GM12878 (cell line): Measurements from ENCODE around the gene DCTN4.

Source experiments
- EZH2 ChIP-seq: IDR thresholded peaks from 2 replicates; pipeline ENCODE4 v1.6.1; 2012; ENCODE audit warnings: low read depth, mild to moderate bottlenecking, control low read depth, inconsistent platforms, low read length, borderline replicate concordance; ENCODE audit not compliant: control insufficient read depth
- GABPA ChIP-seq: IDR thresholded peaks from 2 replicates; pipeline ENCODE4 v1.6.1; 2014; ENCODE audit warnings: antibody characterized with exemption, low read depth, mild to moderate bottlenecking, inconsistent platforms
- POLR2A ChIP-seq: IDR thresholded peaks from 2 replicates; pipeline ENCODE4 v1.6.1; 2011; ENCODE audit warnings: low read depth, mild to moderate bottlenecking, low read length
- RFX5 ChIP-seq: IDR thresholded peaks from 2 replicates; pipeline ENCODE4 v1.6.1; 2011; ENCODE audit warnings: low read depth, low read length, improper control_type of control experiment
- TF ChIP-seq, protein P1 (sequence below), 3 experiments: IDR thresholded peaks in 2 of 3; conservative IDR thresholded peaks in 1 of 3; 2 replicates each; pipeline ENCODE4 v1.5.1; 2011; ENCODE audit warnings: low read depth in 3 of 3, low read length in 3 of 3, mild to moderate bottlenecking in 3 of 3, control low read depth in 2 of 3, moderate library complexity in 2 of 3, inconsistent platforms in 1 of 3, mixed read lengths in 1 of 3; ENCODE audit not compliant: control insufficient read depth in 2 of 3, insufficient read depth in 1 of 3; ENCODE audit errors: extremely low read depth in 1 of 3

DNA sequence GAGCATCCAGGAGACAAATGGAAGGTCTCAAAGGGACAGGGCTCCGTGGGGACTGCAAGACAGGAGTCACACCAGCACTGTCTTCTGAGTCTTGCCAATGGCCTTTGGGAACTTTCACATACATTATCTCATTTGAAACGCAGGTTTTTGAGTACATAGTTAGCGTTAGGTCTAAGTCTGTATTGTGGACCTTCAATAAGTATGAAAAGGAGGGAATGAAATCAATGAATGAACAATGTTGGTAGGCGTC is 442 bp upstream of the DCTN4 start:
- TF ChIP-seq, protein P1, sequence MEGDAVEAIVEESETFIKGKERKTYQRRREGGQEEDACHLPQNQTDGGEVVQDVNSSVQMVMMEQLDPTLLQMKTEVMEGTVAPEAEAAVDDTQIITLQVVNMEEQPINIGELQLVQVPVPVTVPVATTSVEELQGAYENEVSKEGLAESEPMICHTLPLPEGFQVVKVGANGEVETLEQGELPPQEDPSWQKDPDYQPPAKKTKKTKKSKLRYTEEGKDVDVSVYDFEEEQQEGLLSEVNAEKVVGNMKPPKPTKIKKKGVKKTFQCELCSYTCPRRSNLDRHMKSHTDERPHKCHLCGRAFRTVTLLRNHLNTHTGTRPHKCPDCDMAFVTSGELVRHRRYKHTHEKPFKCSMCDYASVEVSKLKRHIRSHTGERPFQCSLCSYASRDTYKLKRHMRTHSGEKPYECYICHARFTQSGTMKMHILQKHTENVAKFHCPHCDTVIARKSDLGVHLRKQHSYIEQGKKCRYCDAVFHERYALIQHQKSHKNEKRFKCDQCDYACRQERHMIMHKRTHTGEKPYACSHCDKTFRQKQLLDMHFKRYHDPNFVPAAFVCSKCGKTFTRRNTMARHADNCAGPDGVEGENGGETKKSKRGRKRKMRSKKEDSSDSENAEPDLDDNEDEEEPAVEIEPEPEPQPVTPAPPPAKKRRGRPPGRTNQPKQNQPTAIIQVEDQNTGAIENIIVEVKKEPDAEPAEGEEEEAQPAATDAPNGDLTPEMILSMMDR (IDR thresholded peaks at IDR 0.05 in 2 of 3, conservative IDR thresholded peaks at IDR 0.05 in 1 of 3; ENCODE audit: control insufficient read depth in 2 of 3, extremely low read depth in 1 of 3, insufficient read depth in 1 of 3, low read depth in 3 of 3, low read length in 3 of 3): no peak
- TF ChIP-seq RFX5 (no peak), EZH2 (no peak), POLR2A (no peak), GABPA (no peak)
